ENCODE data around the gene HAT1.
A peak's percentile ranks its signal among the peaks of the same experiment; 100 is the strongest.

Gene HAT1, protein sequence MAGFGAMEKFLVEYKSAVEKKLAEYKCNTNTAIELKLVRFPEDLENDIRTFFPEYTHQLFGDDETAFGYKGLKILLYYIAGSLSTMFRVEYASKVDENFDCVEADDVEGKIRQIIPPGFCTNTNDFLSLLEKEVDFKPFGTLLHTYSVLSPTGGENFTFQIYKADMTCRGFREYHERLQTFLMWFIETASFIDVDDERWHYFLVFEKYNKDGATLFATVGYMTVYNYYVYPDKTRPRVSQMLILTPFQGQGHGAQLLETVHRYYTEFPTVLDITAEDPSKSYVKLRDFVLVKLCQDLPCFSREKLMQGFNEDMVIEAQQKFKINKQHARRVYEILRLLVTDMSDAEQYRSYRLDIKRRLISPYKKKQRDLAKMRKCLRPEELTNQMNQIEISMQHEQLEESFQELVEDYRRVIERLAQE

DNA sequence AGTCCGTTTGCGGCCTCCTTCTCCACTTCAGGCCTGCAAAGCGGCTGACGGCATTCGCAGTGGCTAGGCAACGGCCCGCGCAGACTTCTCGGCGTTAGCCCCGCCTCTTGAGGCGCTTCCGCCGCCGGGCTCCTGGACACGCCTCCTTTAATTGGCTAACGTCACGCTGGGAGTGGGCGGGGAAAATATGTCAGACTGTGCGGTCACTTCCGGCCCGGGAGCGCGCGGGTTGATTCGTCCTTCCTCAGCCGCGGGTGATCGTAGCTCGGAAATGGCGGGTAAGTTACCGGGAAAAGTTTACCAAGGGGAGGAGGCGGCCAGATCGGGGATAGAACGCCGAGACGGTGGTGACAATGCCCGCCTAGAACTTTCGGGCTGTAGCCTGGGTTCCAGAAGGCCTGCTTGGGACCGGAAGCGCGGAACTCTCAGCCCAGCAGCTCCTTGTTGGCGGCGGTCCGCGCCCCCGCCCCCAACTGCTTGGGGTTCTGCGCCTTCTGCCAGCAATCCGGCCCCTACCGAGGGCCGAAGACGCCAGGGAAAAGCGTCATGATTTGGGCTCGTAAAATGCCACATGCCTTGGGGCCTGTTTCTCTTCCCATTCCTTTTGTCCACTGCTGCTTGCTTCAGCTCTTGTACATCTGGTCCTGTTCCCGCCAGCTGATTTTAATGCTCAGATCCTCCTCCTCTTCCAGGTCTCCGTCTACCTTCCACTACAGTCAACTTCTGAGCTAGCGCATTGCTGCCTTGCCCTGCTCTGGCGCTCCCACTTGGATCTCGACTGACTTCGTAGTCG is at the start of gene HAT1:
TSS of gene HAT1 (plus strand) at position 232 of the 793 bp plus-strand sequence. CDS start at position 272, 40 bp downstream.
- peak within 1 kb of the TSS; percentile 96 for H3K4me3 ChIP-seq (replicated peaks; ENCODE audit: low read depth, low read length)

DNA sequence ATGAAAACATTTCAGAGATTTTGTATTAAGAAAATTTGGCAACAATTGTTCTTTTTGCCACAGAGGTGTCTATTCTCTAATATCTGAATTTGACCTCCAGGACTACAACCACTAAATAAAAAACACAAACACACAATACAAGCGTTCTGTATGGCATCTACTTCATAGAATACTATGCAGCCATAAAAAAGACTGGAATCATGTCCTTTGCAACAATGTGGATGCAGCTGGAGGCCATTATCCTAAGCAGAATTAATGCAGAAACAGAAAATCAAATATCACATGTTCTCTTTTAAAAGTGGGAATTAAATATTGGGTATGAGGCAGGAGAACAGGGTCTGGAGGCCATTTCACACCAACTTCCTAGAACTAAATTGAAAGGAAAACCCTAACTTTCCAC is 47.7 kb upstream of the HAT1 start:
- H3K4me3 ChIP-seq (replicated peaks; ENCODE audit: low read depth, low read length) = no peak overlapping the region
- DNase-seq (ENCODE audit: low read depth) = no peak
- TF ChIP-seq CTCF (IDR thresholded peaks at IDR 0.05; ENCODE audit: low read length, missing control alignments) = no peak

More for the DNA sequence above, at the start of gene HAT1:
- no peak for TF ChIP-seq CTCF (IDR thresholded peaks at IDR 0.05; ENCODE audit: low read length, missing control alignments)
- DNase-seq (ENCODE audit: low read depth) = peak; percentile 99

DNA sequence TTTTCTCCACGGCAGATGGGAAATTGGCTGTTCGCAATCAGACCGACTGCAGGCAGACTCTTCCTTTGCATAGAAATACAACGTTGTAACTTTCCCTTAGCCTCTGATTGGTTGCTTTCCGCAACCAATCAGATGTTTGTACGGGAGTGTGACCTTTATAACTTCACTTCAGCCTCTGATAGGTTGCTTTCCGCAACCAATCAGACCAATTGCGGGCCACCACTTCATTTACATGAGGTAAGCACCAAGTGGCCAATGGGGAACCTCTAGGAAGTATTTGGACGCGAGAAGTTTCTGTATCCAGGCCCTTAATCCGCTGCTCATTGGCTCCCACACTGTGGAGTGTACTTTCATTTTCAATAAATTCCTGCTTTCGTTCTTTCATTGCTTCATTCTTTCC is 47.3 kb upstream of the HAT1 start:
- DNase-seq (ENCODE audit: low read depth) = no peak
- no peak overlapping the region for H3K4me3 ChIP-seq (replicated peaks; ENCODE audit: low read depth, low read length)
- TF ChIP-seq CTCF (IDR thresholded peaks at IDR 0.05; ENCODE audit: low read length, missing control alignments) = no peak

DNA sequence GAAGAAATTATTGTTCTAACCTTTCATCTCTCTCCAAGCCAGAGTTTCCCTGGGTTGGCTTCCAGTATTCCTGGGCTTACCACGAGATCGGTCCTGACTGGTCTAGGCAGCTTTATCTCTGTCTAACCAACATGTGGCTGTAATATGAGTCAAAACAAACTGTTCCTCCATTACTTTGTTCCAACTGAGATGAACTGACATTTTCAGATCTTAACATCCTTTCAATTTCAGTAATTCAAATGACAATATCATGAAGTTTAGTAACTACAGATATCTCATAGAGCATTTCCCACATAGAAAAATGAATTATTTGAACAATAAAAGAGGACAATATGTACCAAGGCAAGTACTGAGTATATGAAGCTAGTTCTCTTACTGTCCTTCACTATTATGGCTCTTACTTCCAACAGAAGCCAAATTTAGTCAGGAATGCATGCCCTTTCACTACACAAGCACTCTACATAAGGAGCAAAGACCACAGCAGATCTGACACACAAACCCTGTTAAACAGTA is 43.7 kb upstream of the HAT1 start:
- no peak overlapping the region for H3K4me3 ChIP-seq (replicated peaks; ENCODE audit: low read depth, low read length)
- peak; percentile 79 for DNase-seq (ENCODE audit: low read depth)
- TF ChIP-seq CTCF (IDR thresholded peaks at IDR 0.05; ENCODE audit: low read length, missing control alignments) = no peak

DNA sequence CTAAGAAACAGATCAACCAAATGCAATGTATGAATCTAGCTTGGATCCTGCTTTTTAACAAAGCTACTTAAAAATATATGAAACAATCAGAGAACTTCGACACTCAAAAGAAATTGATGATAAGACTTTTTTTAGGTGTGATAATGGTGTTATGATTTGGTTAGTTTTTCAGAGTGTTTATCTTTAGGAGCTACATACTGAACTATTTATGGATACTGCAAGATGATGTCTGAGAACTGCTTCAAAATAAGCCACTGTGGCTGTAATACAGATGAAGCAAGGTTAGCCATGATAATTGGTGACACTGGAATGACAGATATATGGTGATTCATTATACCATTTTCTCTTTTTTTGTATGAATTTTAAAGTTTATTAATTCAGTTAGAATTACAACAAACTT is 42.4 kb upstream of the HAT1 start:
- no peak for DNase-seq (ENCODE audit: low read depth)
- H3K4me3 ChIP-seq (replicated peaks; ENCODE audit: low read depth, low read length) = no peak overlapping the region
- no peak for TF ChIP-seq CTCF (IDR thresholded peaks at IDR 0.05; ENCODE audit: low read length, missing control alignments)

DNA sequence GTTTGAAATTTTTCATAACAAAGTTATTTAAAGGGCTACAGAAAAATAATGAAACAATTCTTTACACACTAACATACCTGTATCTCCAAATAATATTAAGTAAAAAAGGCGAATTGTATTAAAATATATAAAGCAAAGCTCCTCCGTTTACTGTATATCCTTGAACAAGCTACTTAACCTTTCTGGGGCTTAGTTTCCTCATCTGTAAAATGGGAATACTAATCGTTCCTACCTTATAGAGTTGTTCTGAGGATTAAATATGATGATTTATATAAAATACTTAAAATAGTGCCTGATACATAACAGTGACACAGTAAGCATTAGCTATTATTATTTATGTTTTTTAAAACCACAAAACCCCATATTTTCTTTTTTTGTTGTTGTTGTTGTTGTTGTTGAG is 41.5 kb upstream of the HAT1 start:
- no peak for TF ChIP-seq CTCF (IDR thresholded peaks at IDR 0.05; ENCODE audit: low read length, missing control alignments)
- no peak for DNase-seq (ENCODE audit: low read depth)

More for the DNA sequence above, 41.5 kb upstream of the HAT1 start:
- H3K4me3 ChIP-seq (replicated peaks; ENCODE audit: low read depth, low read length) = no peak overlapping the region
